Measurements from ENCODE around the gene TRIO.

- TF ChIP-seq EZH2phosphoT487 (IDR thresholded peaks at IDR 0.05; ENCODE audit: low read length), result no peak
- TF ChIP-seq EZH2 (optimal IDR thresholded peaks at IDR 0.05; ENCODE audit: low read depth, low read length), result no peak
- TF ChIP-seq CTCF (IDR thresholded peaks at IDR 0.05; ENCODE audit: low read length), result no peak
Measured at GRCh38 chr5:14513266-14513665, 370.1 kb downstream of the TRIO start.
